ENCODE data around the gene SLC6A3. TPM values are rescaled to one million over a fixed set of nuclear protein-coding genes. Genes with fewer than 3 reads are reported as not detected.

The SLC6A3 gene
- total and polyA plus RNA-seq, 2 of the 13 experiments (the other 11 are each of a cell fraction or from before 2014, with no cell fraction given), result 0.01 TPM; not detected in 1

- H2AFZ ChIP-seq (ENCODE audit: low read length), result no peak overlapping the region
- H3K4me2 ChIP-seq (ENCODE audit: low read depth, low read length), result no peak overlapping the region
- ChIA-PET CTCF (ENCODE audit: low intra/inter-chr PET ratio, low total read pairs) (no interaction called here), POLR2A (no interaction called here)
- no peaks in the 10 kb centered on the region for H3K79me2 ChIP-seq (ENCODE audit: insufficient read depth, low read length)
- no TSS peak for BruUV-seq (replicated peaks)
- in situ Hi-C loops (cut with HindIII; ENCODE audit: extremely low pct_ligation_motif_present, low pct_unique_long_range_greater_than_20kb), result no loop called here
- H3K36me3 ChIP-seq (replicated peaks in 1 of 2; ENCODE audit: control insufficient read depth in 1 of 2, insufficient read depth in 2 of 2, low read length in 2 of 2), result no peaks in the 10 kb centered on the region
- peaks cover 9 to 59% of the 10 kb centered on the region in 2 experiments for H3K27me3 ChIP-seq (ENCODE audit: control insufficient read depth in 1 of 2, insufficient read depth in 2 of 2, low read length in 2 of 2)
- no peak overlapping the region for H3K27ac ChIP-seq (ENCODE audit: extremely low read length, insufficient read depth, low read length)
- intact Hi-C loops (cut with micrococcal nuclease; ENCODE audit: unreplicated experiment), result no loop called here
- H3K4me1 ChIP-seq (ENCODE audit: insufficient read depth, low read length), result peaks cover 9% of the 10 kb centered on the region
- ATAC-seq (no peak), DNase-seq (ENCODE audit: low spot score) (no peak), FAIRE-seq (no peak)
- TF ChIP-seq ZNF3 (CRISPR knock-in tag; IDR thresholded peaks at IDR 0.05) (no peak), ISL2 (CRISPR knock-in tag; IDR thresholded peaks at IDR 0.05) (no peak), NFATC3 (CRISPR knock-in tag; IDR thresholded peaks at IDR 0.05) (no peak), FLYWCH1 (CRISPR knock-in tag; IDR thresholded peaks at IDR 0.05) (no peak), POLR2A (IDR thresholded peaks at IDR 0.05; ENCODE audit: insufficient read depth in 1 of 2, low read depth in 2 of 2, low read length in 2 of 2) (no peak), ZSCAN30 (CRISPR knock-in tag; IDR thresholded peaks at IDR 0.05) (no peak), ZNF546 (CRISPR knock-in tag; conservative IDR thresholded peaks at IDR 0.05) (no peak), AFF4 (CRISPR knock-in tag; IDR thresholded peaks at IDR 0.05) (no peak)
- H3K9me3 ChIP-seq (ENCODE audit: low read length), result no peaks in the 10 kb centered on the region
- no peak overlapping the region for H3K9ac ChIP-seq (ENCODE audit: insufficient read depth, low read depth, low read length)
- H3K4me3 ChIP-seq (replicated peaks in 1 of 3; ENCODE audit: insufficient read depth in 1 of 3, low read depth in 2 of 3, low read length in 3 of 3), result no peak overlapping the region
- 4% methylated on average over 3 of the region's 3 CpGs for WGBS (ENCODE audit: low lambda C conversion rate)
- no peaks in the 10 kb centered on the region for H4K20me1 ChIP-seq (ENCODE audit: insufficient read depth, low read length)
Observed at GRCh38 chr5:1440098-1440493, 5.1 kb downstream of the SLC6A3 start.
